ENCODE measurements around the gene YEATS4. TPM values are rescaled to one million over a fixed set of nuclear protein-coding genes. Genes with fewer than 3 reads are reported as not detected.

The YEATS4 gene
- total and polyA plus RNA-seq, 11 donors = 4.0 to 45.0 (median 9.9) TPM

- H3K4me1 ChIP-seq = peaks cover 0 to 36% (median 0%) of the 10 kb centered on the region in 12 donors
- intact Hi-C loops (cut with DNase I) = no loop called here
- DNase-seq (peak in 1 of 5 donors; percentile 19), ATAC-seq (peak in 3 of 4 donors; percentile 46 to 56 (median 53))
- WGBS, 4 donors = 8 to 10% (median 8%) methylated on average over 18 of the region's 18 CpGs
- H3K9me3 ChIP-seq = no peaks in the 10 kb centered on the region
- no peaks in the 10 kb centered on the region for H3K36me3 ChIP-seq
- H3K27ac ChIP-seq = peak overlapping the region in 2 of 12 donors; percentile 31 to 87
- peak overlapping the region; percentile 9 to 61 (median 48) for H3K4me3 ChIP-seq
- TF ChIP-seq CTCF (IDR thresholded peaks at IDR 0.05) (no peak), POLR2A (IDR thresholded peaks at IDR 0.05) (no peak)
- H3K27me3 ChIP-seq = peaks cover 0 to 18% (median 0%) of the 10 kb centered on the region in 9 donors
Measured at GRCh38 chr12:69330475-69331473, 28.8 kb upstream of the YEATS4 start.

- intact Hi-C loops (cut with DNase I) = no loop called here
- Histone ChIP-seq H3K4me3 (peak overlapping the region; percentile 9 to 61 (median 48)), H3K36me3 (no peaks in the 10 kb centered on the region), H3K4me1 (peaks cover 0 to 41% (median 0%) of the 10 kb centered on the region in 12 donors), H3K9me3 (no peaks in the 10 kb centered on the region), H3K27me3 (peaks cover 0 to 14% (median 0%) of the 10 kb centered on the region in 9 donors), H3K27ac (peak overlapping the region in 1 of 12 donors; percentile 87)
- ATAC-seq = peak in 1 of 4 donors; percentile 7
- no peak for DNase-seq
- no peak for TF ChIP-seq CTCF (IDR thresholded peaks at IDR 0.05)
- no peak for TF ChIP-seq POLR2A (IDR thresholded peaks at IDR 0.05)
- 12 to 29% (median 22%) methylated on average over 7 of the region's 7 CpGs for WGBS, 4 donors
Measured at GRCh38 chr12:69331519-69331908, 28.0 kb upstream of the YEATS4 start.

- WGBS, 4 donors = 54 to 70% (median 63%) methylated on average over 20 of the region's 20 CpGs
- intact Hi-C loops (cut with DNase I) = no loop called here
- Histone ChIP-seq H3K27ac (peak overlapping the region in 1 of 12 donors; percentile 87), H3K4me3 (peak overlapping the region in 7 of 12 donors; percentile 41 to 61 (median 55)), H3K36me3 (no peaks in the 10 kb centered on the region), H3K9me3 (no peaks in the 10 kb centered on the region), H3K27me3 (peaks cover 0 to 12% (median 0%) of the 10 kb centered on the region in 9 donors), H3K4me1 (peaks cover 0 to 46% (median 0%) of the 10 kb centered on the region in 12 donors)
- ATAC-seq (no peak), DNase-seq (no peak)
- TF ChIP-seq CTCF (IDR thresholded peaks at IDR 0.05) (no peak), POLR2A (IDR thresholded peaks at IDR 0.05) (no peak)
Measured at GRCh38 chr12:69331909-69332684, 27.4 kb upstream of the YEATS4 start.

Data from heart left ventricle (tissue), 16 donors.